Stimulated activated CD4-positive, alpha-beta T cell treated with anti-CD3 and anti-CD28 coated beads, Interleukin-4, amount 100 ng/mL, for 4 hours (primary cell): ENCODE data around the gene PRRT3.
"Not testable (repeated sequence)": the region's sequence is repeated elsewhere in the genome, so short reads cannot be mapped to it uniquely, and the experiment has no call there.

Experiments
- DNase-seq, 2 experiments: peaks; one replicate each; pipeline ENCODE4 v3.0.0-alpha.2; 2020

Gene PRRT3

DNA sequence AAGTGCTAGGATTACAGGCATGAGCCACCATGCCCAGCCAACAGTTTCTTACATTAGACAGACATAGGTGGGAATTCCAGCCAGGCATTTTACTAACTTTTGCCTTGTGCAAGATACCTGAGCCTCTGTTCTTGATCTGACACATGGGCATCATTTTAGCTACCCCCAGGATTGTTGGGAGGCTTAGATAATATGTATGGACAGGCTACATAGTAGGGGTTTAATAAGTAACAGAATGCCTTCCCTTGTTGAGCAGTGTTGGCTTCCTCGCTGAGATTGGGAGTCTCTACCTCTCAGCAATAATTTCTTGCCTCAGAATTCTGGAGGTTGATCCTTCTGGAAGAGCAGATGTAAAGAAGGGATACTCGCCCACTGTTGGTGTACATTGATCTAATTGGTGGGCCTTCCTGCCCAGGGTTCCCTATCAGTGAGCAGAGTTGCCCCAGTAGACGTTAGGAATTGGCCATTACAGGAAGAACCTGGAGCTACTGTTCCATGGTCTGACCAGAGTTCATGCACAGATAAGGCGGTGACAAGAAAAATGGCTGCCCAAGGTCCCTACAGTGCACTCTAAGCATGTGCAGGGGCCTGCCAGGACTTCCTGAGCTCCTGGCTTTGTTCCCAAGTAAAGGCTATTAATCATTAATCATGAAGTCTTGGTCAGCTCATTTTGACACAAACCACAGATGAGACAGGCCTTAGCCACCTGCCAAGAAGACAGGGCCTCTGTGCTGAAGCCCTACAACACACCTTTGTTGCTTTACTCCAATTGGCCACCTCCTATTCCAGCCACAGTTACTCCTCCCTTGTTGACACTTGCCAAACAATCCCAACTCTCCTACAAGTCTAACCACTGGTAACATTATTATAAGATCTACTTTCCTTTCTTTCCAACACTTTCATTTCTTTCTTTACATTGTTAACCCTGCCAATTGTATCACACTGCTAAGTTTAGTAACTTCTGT, 54.5 kb downstream of the PRRT3 start:
- DNase-seq: no peak

DNA sequence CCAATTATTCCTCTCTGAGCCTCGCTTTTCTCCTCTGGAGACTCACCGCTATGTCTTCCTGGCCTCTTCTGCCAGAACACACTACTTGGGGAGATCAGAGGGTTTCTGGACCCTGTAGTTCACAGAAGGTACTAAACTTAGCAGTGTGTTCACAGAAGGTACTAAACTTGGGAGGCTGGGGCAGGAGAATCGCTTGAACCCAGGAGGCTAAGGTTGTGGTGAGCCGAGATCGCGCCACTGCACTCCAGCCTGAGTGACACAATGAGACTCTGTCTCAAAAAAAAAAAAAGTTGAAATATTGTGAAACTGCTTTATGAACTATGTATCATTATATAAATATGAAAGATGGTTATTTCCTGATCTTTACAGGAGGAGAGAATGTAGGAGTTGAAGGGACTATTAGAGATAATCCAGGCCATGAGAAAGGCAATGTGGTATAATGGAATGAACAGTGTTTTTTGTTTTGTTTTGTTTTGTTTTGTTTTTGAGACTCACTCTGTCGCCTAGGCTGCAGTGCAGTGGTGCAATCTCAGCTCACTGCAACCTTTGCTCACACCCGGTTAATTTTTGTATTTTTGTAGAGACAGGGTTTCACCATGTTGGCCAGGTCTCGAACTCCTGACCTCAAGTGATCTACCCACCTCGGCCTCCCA, 55.3 kb downstream of the PRRT3 start:
- DNase-seq: not testable (repeated sequence)

DNA sequence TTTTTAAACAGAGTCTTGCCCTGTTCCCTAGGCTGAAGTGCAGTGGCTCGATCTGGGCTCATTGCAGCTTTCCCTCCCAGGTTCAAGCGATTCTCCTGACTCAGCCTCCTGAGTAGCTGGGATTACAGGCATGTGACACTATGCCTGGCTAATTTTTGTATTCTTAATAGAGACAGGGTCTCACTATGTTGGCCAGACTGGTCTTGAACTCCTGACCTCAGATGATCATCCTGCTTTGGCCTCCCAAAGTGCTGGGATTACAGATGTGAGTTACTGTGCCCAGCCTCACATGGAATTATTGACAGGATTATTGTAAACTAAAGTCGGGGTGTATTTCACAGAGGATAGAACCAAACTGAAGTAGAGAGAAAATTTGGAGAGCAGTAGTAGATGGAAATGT, 56.5 kb downstream of the PRRT3 start:
- DNase-seq: not testable (repeated sequence)
